HepG2 (cell line): ENCODE measurements around the gene PRPSAP1. TPM values are rescaled to one million over a fixed set of nuclear protein-coding genes. Genes with fewer than 3 reads are reported as not detected.

Experiments used
- BCL3 ChIP-seq: sonication (generic); formaldehyde crosslinking; IDR thresholded peaks from 2 replicates; pipeline ENCODE4 v1.5.1; 2020; ENCODE audit warnings: mild to moderate bottlenecking, missing genetic modification reagents, moderate library complexity
- BCLAF1 ChIP-seq: fragments of 450-650 bp; IDR thresholded peaks from 2 replicates; pipeline ENCODE4 v1.6.1; 2017; ENCODE audit warnings: mild to moderate bottlenecking
- E2F5 ChIP-seq: sonication (generic); formaldehyde crosslinking; conservative IDR thresholded peaks from 2 replicates; pipeline ENCODE4 v1.4.0; 2020; ENCODE audit warnings: missing genetic modification reagents
- ELF3 ChIP-seq: IDR thresholded peaks from 2 replicates; pipeline ENCODE4 v1.6.1; 2016; ENCODE audit warnings: missing genetic modification reagents, missing compliant biosample characterization
- HMGXB4 ChIP-seq, 2 experiments: sonication (generic) in 1 of 2; formaldehyde crosslinking in 1 of 2; IDR thresholded peaks; 2 replicates each; pipeline versions ENCODE4 v1.4.0 to v1.6.1; 2018 to 2020; ENCODE audit warnings: missing genetic modification reagents in 2 of 2, borderline replicate concordance in 1 of 2, low read depth in 1 of 2, mild to moderate bottlenecking in 1 of 2, missing biosample characterization in 1 of 2
- IKZF1 ChIP-seq: fragments of 450-650 bp; IDR thresholded peaks from 2 replicates; pipeline ENCODE4 v1.7.1; 2016
- KDM5B ChIP-seq: sonication (generic); formaldehyde crosslinking; IDR thresholded peaks from 2 replicates; pipeline ENCODE4 v1.4.0; 2020; ENCODE audit warnings: missing genetic modification reagents, mild to moderate bottlenecking, borderline replicate concordance
- LRRFIP1 ChIP-seq: sonication (generic); formaldehyde crosslinking; conservative IDR thresholded peaks from 2 replicates; pipeline ENCODE4 v1.4.0; 2020; ENCODE audit warnings: missing genetic modification reagents
- NFKBIZ ChIP-seq: IDR thresholded peaks from 2 replicates; pipeline ENCODE4 v1.6.1; 2018; ENCODE audit warnings: missing genetic modification reagents, missing compliant biosample characterization
- RARA ChIP-seq: IDR thresholded peaks from 2 replicates; pipeline ENCODE4 v1.6.1; 2016; ENCODE audit warnings: missing genetic modification reagents, missing compliant biosample characterization
- RCOR2 ChIP-seq: IDR thresholded peaks from 2 replicates; pipeline ENCODE4 v1.6.1; 2016; ENCODE audit warnings: missing biosample characterization, missing genetic modification reagents
- SMARCE1 ChIP-seq: fragments of 450-650 bp; IDR thresholded peaks from 2 replicates; pipeline ENCODE4 v1.6.1; 2017; ENCODE audit warnings: borderline replicate concordance
- ZNF101 ChIP-seq: sonication (generic); formaldehyde crosslinking; IDR thresholded peaks from 2 replicates; pipeline ENCODE4 v1.4.0; 2020; ENCODE audit warnings: mild to moderate bottlenecking, low read depth, missing genetic modification reagents, borderline replicate concordance
- ZNF136 ChIP-seq: sonication (generic); formaldehyde crosslinking; IDR thresholded peaks from 2 replicates; pipeline ENCODE4 v1.8.1; 2022; ENCODE audit warnings: low read depth, mild to moderate bottlenecking, moderate library complexity, missing genetic modification reagents
- ZNF256 ChIP-seq: sonication (generic); formaldehyde crosslinking; conservative IDR thresholded peaks from 2 replicates; pipeline ENCODE4 v1.4.0; 2020; ENCODE audit warnings: missing genetic modification reagents
- ZNF34 ChIP-seq: sonication (generic); formaldehyde crosslinking; IDR thresholded peaks from 2 replicates; pipeline ENCODE4 v1.4.0; 2020; ENCODE audit warnings: mild to moderate bottlenecking, missing genetic modification reagents, borderline replicate concordance
- ZNF460 ChIP-seq: sonication (generic); formaldehyde crosslinking; IDR thresholded peaks from 2 replicates; pipeline ENCODE4 v1.5.1; 2020; ENCODE audit warnings: missing genetic modification reagents, mild to moderate bottlenecking, borderline replicate concordance
- ZNF530 ChIP-seq: sonication (generic); formaldehyde crosslinking; IDR thresholded peaks from 2 replicates; pipeline ENCODE4 v1.5.0; 2020; ENCODE audit warnings: low read depth, mild to moderate bottlenecking, missing genetic modification reagents
- ZNF598 ChIP-seq: sonication (generic); formaldehyde crosslinking; IDR thresholded peaks from 2 replicates; pipeline ENCODE4 v1.5.1; 2020; ENCODE audit warnings: mild to moderate bottlenecking, missing genetic modification reagents, borderline replicate concordance
- ZNF878 ChIP-seq: sonication (generic); formaldehyde crosslinking; IDR thresholded peaks from 2 replicates; pipeline ENCODE4 v1.8.1; 2023; ENCODE audit warnings: mild to moderate bottlenecking, missing genetic modification reagents, moderate library complexity
- polyA plus RNA-seq, 8 experiments: library from polyadenylated mRNA; depleted of rRNA in 3 of 8; stranded (reverse) in 7 of 8; unstranded in 1 of 8; fragments of >200 nt; fragmentation: Illumina TruSeq in 4 of 8; extraction: Trizol in 4 of 8; gene quantifications; 2 replicates each; pipeline versions ENCODE4 v1.2.1 to v1.2.3, GENCODE V29; 2011 to 2016; ENCODE audit warnings: low read depth in 4 of 8, missing spikeins in 1 of 8, mixed read lengths in 1 of 8; ENCODE audit not compliant: insufficient read depth in 1 of 8
- total RNA-seq, 5 experiments: library from RNA; depleted of rRNA; stranded (reverse); fragments of >200 nt; fragmentation: Illumina TruSeq; extraction: Trizol; gene quantifications; 2 replicates each; pipeline ENCODE4 v1.2.3, GENCODE V29; 2016; ENCODE audit warnings: low read depth in 1 of 5

Gene PRPSAP1
- total and polyA plus RNA-seq, 2 of the 13 experiments (the other 11 are each of a cell fraction or from before 2014, with no cell fraction given) = 91.1 to 314 TPM

GRCh38 chr17:76384222-76384986 is 30.7 kb upstream of the PRPSAP1 start, which contains the start of gene SPHK1 (continued):
- TF ChIP-seq HMGXB4 (CRISPR knock-in tag; IDR thresholded peaks at IDR 0.05; ENCODE audit: borderline replicate concordance in 1 of 2, low read depth in 1 of 2) = peak in 1 of 2 experiments; percentile 80; a peak in 2 of 4 replicates
- TF ChIP-seq BCL3 (CRISPR knock-in tag) = peak; percentile 74; the same call in 1 of the 2 replicates
- no peak for TF ChIP-seq ZNF878 (CRISPR knock-in tag)
- TF ChIP-seq ZNF460 (CRISPR knock-in tag) = no peak
- no peak for TF ChIP-seq RARA (CRISPR knock-in tag)
- no peak for TF ChIP-seq IKZF1
- TF ChIP-seq RCOR2 (CRISPR knock-in tag) = no peak
- TF ChIP-seq LRRFIP1 = 0 out of 2 replicates have a peak, but pooled peaks have one; percentile 29
- TF ChIP-seq NFKBIZ (CRISPR knock-in tag) = peak; percentile 68; the same call in 1 of the 2 replicates
- TF ChIP-seq KDM5B (CRISPR knock-in tag) = no peak; the same call in 1 of the 2 replicates
- TF ChIP-seq BCLAF1 = no peak
- TF ChIP-seq ZNF34 (CRISPR knock-in tag) = no peak
- no peak for TF ChIP-seq ZNF530 (CRISPR knock-in tag)
- peak; percentile 9; the same call in 1 of the 2 replicates for TF ChIP-seq ZNF256 (CRISPR knock-in tag)
- TF ChIP-seq ZNF598 (CRISPR knock-in tag) = no peak
- no peak for TF ChIP-seq ZNF136
- TF ChIP-seq SMARCE1 = no peak
- TF ChIP-seq E2F5 (CRISPR knock-in tag) = peak; percentile 16; the same call in 1 of the 2 replicates
- no peak for TF ChIP-seq ZNF101
- peak; percentile 49 for TF ChIP-seq ELF3 (CRISPR knock-in tag)
